Activated naive CD8-positive, alpha-beta T cell treated with anti-CD3 and anti-CD28 coated beads, Interleukin-2, amount 10 ng/mL, durations not matched to agents 7 days and 5 days (primary cell): Measurements from ENCODE around the gene RIT2. TPM values are rescaled to one million over a fixed set of nuclear protein-coding genes. Genes with fewer than 3 reads are reported as not detected.

Experiments used
- ATAC-seq: fragments of 150-1000 bp; cut with Tn5 transposase; one replicate; pipeline ENCODE4 v1.10.0; 2021; ENCODE audit warnings: low read depth, moderate library complexity
- POLR2A ChIA-PET: fragments of 350-600 bp; sonication (Branson Sonifier 250); formaldehyde crosslinking; loops from one replicate; lab custom pipeline; 2021; ENCODE audit warnings: antibody characterized with exemption; lab: Charles Lee
- DNase-seq: peaks from one replicate; pipeline ENCODE4 v3.0.0; 2021
- H3K27ac Mint-ChIP-seq: one replicate; pipeline ENCODE4 v1.8.0; 2022; ENCODE audit warnings: mild to moderate bottlenecking, mixed read lengths
- H3K27me3 Mint-ChIP-seq: one replicate; pipeline ENCODE4 v1.8.0; 2022; ENCODE audit warnings: mild to moderate bottlenecking, moderate library complexity, mixed read lengths
- H3K36me3 Mint-ChIP-seq: one replicate; pipeline ENCODE4 v1.8.0; 2021; ENCODE audit warnings: mild to moderate bottlenecking, mixed read lengths
- H3K4me1 Mint-ChIP-seq: one replicate; pipeline ENCODE4 v1.8.0; 2021; ENCODE audit warnings: mixed read lengths
- H3K4me3 Mint-ChIP-seq: one replicate; pipeline ENCODE4 v1.8.0; 2022; ENCODE audit warnings: mild to moderate bottlenecking, moderate library complexity, mixed read lengths
- H3K9me3 Mint-ChIP-seq: one replicate; pipeline ENCODE4 v1.8.0; 2021; ENCODE audit warnings: mixed read lengths
- total RNA-seq, 2 experiments: library from RNA; stranded (reverse); gene quantifications; one replicate each; pipeline ENCODE4 v1.2.3, GENCODE V29; 2021

The RIT2 gene
- total RNA-seq, 2 experiments from 2014 or later = not detected

DNA sequence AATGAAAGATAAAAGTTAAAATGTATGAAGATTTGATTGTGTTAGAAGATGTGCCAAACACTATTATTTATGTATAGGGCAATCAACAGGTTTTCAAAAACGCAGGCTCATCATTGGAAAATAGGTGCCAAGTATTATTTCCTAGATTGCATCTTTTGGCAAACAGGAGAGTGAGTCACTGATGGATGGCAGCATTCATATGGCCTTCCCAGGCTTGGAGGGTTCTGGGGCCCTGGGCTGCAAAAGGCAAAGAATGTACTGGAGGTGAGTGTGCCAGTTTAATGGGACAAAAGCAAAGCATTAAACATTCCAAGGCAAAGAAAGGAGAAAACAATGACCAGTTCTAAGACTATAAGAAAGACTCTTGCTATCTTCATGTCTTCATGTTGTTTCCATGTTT is 379.4 kb downstream of the RIT2 start:
- no peak overlapping the region for H3K27ac Mint-ChIP-seq
- DNase-seq = no peak
- POLR2A ChIA-PET = no interaction called here
- H3K4me1 Mint-ChIP-seq = no peaks in the 10 kb centered on the region
- ATAC-seq = no peak
- H3K4me3 Mint-ChIP-seq = no peak overlapping the region
- no peaks in the 10 kb centered on the region for H3K9me3 Mint-ChIP-seq
- no peaks in the 10 kb centered on the region for H3K27me3 Mint-ChIP-seq
- H3K36me3 Mint-ChIP-seq = no peaks in the 10 kb centered on the region

- H3K27me3 Mint-ChIP-seq = no peaks in the 10 kb centered on the region
- POLR2A ChIA-PET = no interaction called here
- H3K4me3 Mint-ChIP-seq = no peak overlapping the region
- no peaks in the 10 kb centered on the region for H3K4me1 Mint-ChIP-seq
- no peak overlapping the region for H3K27ac Mint-ChIP-seq
- H3K9me3 Mint-ChIP-seq = no peaks in the 10 kb centered on the region
- DNase-seq = no peak
- ATAC-seq = no peak
- H3K36me3 Mint-ChIP-seq = no peaks in the 10 kb centered on the region
Observed at GRCh38 chr18:42734520-42734919, 381.0 kb downstream of the RIT2 start.

- Mint-ChIP-seq H3K4me3 (no peak overlapping the region), H3K27me3 (no peaks in the 10 kb centered on the region), H3K27ac (no peak overlapping the region), H3K9me3 (no peaks in the 10 kb centered on the region), H3K4me1 (no peaks in the 10 kb centered on the region), H3K36me3 (no peaks in the 10 kb centered on the region)
- no peak for DNase-seq
- POLR2A ChIA-PET = no interaction called here
- ATAC-seq = no peak
Observed at GRCh38 chr18:42730272-42730671, 385.2 kb downstream of the RIT2 start.

DNA sequence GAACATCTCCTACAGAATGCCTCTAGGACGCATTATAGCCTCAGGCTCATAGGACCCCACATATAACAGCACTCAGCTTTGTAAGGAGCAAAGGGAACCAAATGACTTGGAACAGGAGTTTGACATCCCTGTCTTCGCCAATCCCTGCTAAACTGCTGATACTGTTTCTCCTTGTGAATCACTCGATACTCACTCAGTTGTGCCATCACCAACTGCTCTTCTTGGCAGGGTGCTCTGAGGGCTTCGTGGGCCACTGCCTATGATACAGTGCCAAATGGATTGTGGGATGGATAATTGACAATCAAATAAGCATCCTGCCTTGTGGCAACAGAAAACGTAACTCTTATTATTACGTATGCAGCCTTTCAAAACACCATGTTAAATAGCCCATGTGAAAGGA is 396.3 kb downstream of the RIT2 start:
- no peak for ATAC-seq
- H3K36me3 Mint-ChIP-seq = no peaks in the 10 kb centered on the region
- H3K4me1 Mint-ChIP-seq = no peaks in the 10 kb centered on the region
- H3K9me3 Mint-ChIP-seq = peaks cover 2% of the 10 kb centered on the region
- no peak overlapping the region for H3K4me3 Mint-ChIP-seq
- H3K27me3 Mint-ChIP-seq = no peaks in the 10 kb centered on the region
- no peak for DNase-seq
- POLR2A ChIA-PET = no interaction called here
- H3K27ac Mint-ChIP-seq = no peak overlapping the region

DNA sequence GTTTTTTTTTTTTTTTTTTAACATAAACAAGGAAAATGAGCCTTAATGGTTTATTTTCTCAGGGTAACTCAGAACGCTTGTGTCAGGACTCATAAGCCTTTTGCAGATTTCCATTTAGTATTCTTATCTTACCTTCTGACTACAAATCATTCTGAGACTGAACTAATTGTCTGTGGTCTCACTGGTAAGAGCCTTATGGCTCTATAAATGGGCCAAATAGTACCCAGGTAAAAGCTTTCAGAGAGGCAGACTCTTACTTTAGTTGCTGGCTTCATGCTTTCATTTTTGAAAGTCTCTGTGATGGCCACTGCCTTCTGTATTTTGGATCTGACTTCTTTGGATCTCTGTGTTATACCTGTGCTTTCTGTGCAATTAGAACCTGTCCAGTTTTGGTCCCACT is 403.4 kb downstream of the RIT2 start:
- no peaks in the 10 kb centered on the region for H3K27me3 Mint-ChIP-seq
- no peak for DNase-seq
- no peaks in the 10 kb centered on the region for H3K4me1 Mint-ChIP-seq
- no peaks in the 10 kb centered on the region for H3K36me3 Mint-ChIP-seq
- no peak for ATAC-seq
- H3K4me3 Mint-ChIP-seq = no peak overlapping the region
- H3K27ac Mint-ChIP-seq = no peak overlapping the region
- POLR2A ChIA-PET = no interaction called here
- H3K9me3 Mint-ChIP-seq = peaks cover 3% of the 10 kb centered on the region

- no peaks in the 10 kb centered on the region for H3K36me3 Mint-ChIP-seq
- H3K9me3 Mint-ChIP-seq = peaks cover 3% of the 10 kb centered on the region
- no peaks in the 10 kb centered on the region for H3K4me1 Mint-ChIP-seq
- no peaks in the 10 kb centered on the region for H3K27me3 Mint-ChIP-seq
- H3K4me3 Mint-ChIP-seq = no peak overlapping the region
- DNase-seq = no peak
- no peak for ATAC-seq
- H3K27ac Mint-ChIP-seq = no peak overlapping the region
- POLR2A ChIA-PET = no interaction called here
Observed at GRCh38 chr18:42707080-42707479, 408.4 kb downstream of the RIT2 start.

DNA sequence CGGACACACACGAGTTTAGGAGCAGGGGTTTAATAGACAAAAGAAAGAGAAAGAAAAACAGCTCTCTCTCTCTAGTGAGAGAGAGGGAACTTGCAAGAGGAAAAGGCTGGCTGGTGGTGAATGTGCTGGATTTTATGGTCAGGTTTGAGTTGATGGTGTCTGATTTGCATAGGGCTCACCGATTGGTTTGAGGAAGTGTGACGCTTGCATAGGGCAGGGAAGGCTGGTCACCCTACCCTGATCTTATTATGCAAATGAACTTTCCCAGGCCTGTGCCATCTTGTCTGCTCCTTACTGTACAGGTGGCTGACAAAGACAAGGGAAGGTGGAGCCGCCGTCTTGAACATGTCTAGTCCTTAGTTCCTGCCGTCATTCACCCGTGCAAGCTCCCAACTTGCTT is 408.9 kb downstream of the RIT2 start:
- H3K27me3 Mint-ChIP-seq = no peaks in the 10 kb centered on the region
- peaks cover 5% of the 10 kb centered on the region for H3K9me3 Mint-ChIP-seq
- no peak overlapping the region for H3K4me3 Mint-ChIP-seq
- no peak for ATAC-seq
- no peak overlapping the region for H3K27ac Mint-ChIP-seq
- no peaks in the 10 kb centered on the region for H3K4me1 Mint-ChIP-seq
- no peaks in the 10 kb centered on the region for H3K36me3 Mint-ChIP-seq
- no peak for DNase-seq
- POLR2A ChIA-PET = no interaction called here

DNA sequence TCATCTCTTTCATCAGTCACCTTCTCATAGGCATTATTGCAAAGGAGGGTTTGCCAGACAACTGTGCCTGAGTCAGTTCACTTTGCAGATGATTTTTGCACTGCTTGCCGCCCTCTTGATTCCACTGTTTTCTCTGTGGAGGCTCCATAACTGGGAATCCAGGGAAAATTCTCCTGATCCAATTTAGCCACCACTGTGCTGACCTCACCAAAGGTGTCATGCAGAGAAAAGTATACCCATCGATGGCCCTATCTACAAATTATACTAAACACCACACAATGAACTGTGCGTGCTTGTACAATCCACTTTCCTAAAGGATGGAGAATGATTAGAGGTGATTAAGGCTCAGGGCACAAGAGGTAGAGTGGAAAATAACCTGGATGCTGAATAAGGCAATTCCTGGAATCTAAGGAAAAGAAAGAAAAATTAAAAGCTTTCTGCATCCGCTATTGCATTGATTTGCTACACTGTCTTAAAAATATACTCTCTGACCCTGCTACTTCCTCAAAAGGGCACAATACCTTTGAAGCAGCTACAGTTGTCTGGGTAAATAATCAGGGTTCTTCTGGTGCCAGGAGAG is 409.4 kb downstream of the RIT2 start:
- no peaks in the 10 kb centered on the region for H3K27me3 Mint-ChIP-seq
- H3K9me3 Mint-ChIP-seq = peaks cover 5% of the 10 kb centered on the region
- POLR2A ChIA-PET = no interaction called here
- no peak overlapping the region for H3K27ac Mint-ChIP-seq
- no peak overlapping the region for H3K4me3 Mint-ChIP-seq
- ATAC-seq (no peak), DNase-seq (no peak)
- no peaks in the 10 kb centered on the region for H3K4me1 Mint-ChIP-seq
- H3K36me3 Mint-ChIP-seq = no peaks in the 10 kb centered on the region

Other genes starting within 250 kb of the RIT2 start
- not detected for gene SYT4, start 161.8 kb upstream of the RIT2 start, total RNA-seq